CD4-positive, alpha-beta T cell treated with Interleukin-6 for 4 hours (primary cell): Measurements from ENCODE around the gene APPBP2.
A peak's percentile ranks its signal among the peaks of the same experiment; 100 is the strongest.
"Not testable (repeated sequence)": the region's sequence is repeated elsewhere in the genome, so short reads cannot be mapped to it uniquely, and the experiment has no call there.

ENCODE experiments used
- DNase-seq: peaks from one replicate; pipeline ENCODE4 v3.0.0-alpha.2; 2020; ENCODE audit warnings: mixed read lengths

The APPBP2 gene

DNA sequence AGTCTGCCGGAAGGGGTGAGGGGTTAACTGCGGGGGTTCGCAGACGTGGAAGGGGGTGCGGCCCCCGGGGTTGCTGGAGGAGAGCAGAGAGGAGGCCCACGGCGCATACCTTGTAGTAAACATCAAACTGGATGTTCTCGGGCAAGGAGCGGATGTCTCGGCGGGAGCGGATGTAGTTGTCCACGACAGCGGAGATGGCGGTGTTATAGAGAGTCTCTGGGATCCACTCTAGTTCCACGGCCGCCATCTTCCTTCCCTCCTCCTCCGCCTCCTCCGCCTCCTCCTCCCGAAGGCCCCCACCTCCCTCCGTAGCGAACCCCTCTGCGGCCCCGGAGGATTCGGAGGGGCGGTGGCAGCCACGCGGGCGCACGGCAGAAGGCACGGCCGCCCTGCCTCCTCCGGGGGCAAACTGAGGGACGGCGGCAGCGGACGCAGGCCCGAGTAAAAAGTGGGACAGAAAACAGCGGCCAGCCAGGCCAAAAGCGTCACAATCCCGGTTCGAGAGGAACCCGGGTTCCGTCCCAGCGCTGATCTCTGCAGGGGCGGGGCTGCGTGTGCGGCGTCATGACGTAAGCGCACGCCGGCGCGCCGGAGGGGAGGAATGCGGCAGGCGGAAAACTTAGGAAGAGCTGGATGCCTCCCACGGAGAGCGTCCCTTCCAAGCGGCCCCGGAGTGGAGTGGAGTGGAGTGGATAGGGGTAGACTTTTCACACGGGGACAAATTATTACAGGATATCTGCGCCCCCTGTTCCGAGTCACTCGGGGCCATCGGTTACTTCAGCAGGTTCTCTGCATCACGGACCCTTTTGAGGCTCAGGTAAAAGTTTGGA lies at the start of gene APPBP2:
Gene APPBP2 (minus strand): TSS at position 558 of the 830 bp plus-strand sequence. CDS start 311 bp downstream, at position 247.
- DNase-seq = peak; percentile 75

DNA sequence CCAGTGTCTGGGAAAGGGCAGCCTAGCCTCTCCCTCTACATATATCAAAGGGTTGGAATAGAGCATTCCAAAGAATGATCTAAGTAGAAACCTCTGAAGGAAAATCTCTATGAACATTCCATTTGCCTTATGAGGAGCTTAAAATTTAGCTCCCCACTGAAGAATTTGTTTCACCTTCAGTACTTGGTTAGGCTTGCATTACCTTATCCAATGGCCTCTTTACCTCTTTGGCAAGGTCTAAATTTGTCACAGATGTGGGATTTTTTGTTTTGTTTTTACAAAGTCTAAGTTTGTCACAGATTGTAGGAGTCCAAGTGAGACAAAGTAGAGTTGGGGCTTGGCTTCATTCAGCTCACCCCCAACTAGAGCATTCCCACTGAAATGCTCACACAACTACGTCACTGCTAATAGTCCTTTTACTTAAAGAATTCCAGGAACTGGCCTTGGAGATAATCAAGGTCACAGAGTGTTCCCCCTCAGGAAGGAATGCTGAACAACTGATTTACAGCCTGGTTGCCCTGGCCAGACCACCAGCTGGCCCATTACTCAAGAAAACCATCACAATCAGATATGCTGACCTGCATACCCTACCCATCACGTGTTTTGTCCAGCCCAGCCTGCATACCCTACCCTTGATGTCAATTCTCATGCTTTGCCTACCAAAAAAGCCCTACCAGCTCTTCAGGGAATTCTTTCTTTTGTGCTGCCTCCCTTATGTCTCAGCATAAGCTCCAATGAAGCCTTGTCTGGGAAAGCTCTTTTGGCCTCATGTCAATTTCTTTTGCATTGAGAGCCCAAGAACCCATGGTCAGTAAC lies 47.4 kb upstream of the APPBP2 start:
- DNase-seq = no peak

- DNase-seq = no peak
These were observed 39.2 kb upstream of the APPBP2 start for GRCh38 chr17:60565233-60565632.

DNA sequence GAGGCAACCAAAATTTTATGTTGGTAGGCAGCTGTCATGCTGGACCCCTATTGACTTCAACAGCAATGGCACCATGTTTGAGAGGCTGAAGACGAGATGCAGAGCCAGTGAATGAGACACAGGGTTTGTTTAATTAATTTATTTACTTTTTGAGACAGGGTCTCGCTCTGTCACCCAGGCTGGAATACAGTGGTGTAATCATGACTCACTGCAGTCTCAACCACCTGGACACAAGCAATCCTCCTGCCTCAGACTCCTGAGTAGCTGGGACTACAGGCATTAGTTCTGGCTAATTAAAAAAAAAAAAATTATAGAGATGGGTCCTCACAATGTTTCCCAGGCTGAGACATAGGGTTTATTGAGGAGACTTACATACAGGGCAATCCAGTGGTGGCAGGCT lies 37.7 kb upstream of the APPBP2 start:
- DNase-seq = no peak

DNA sequence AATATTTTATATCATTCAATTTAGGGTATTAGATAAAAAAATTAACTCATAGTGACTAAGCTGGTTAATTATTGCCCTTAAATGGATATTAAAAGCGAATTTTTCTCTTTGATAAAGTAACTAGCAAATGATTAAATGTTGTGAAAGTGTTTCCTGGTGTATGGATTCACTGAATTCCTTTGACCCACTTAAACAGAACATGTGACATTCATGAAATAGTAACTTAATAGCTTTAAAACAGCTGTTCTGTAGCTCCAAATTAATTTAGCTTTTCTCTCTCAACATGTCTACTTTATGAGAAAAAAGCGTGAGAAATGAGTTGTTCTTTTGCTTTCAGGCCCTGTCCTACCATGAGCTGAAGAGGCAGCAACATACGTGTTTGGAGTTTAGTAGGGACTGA lies 36.4 kb upstream of the APPBP2 start:
- no peak for DNase-seq

GRCh38 chr17:60560860-60561257 lies 34.8 kb upstream of the APPBP2 start:
- DNase-seq = no peak

DNA sequence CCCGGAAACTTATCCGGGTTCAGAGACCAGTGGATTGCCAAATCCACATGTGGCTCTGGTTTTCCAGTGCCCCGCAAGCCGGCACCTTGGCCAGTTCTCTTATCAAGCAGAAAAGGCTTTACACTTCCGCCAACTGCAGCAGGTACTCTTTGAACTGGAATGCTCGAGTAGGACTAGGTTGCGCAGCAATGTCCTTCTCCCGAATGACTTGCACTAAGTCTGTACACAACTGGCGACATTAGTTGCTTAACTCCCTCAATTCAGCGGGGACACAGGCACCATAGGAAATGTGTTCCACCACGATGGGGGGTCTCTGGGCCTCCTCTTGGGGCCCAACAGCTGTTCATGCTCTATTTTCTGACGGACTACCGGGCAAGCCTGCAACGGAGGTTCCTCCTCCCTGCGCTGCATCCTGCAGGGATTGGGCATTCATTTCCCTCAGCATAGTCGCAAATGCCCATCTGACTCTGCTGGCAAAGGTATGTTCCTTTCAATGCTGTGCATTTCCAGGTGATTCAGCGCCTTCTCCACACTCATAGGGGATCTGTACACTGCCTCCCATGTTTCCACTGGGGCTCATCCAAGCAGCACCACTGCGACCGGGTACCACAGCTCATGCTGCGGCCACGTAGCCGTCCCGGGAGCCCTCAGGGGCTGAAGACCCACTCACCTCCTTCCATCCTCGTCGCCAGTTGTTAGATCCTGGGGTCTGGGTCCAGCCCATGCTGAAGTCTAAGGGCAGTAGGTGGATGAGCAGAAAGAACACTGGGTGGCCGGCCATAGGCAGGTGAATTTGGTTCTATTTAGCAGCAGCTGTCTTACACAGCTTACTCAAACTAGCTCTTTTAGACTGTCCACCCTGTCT lies 34.2 kb upstream of the APPBP2 start:
- no peak for DNase-seq

DNA sequence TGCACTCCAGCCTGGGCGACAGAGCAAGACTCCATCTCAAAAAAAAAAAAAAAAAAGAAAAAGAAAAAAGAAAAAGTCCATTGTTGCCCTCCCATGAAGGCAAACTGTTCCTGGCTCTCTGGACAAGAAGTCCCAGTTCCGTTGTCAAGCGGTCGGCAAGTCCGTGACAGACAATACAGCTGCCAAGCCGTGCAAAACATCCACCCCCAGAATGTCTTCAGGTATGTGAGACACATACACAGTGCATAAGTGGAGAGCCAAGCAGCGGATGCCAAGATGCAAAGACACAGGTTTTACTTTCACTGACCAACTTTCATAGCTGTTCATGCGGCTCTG lies 33.6 kb upstream of the APPBP2 start:
- DNase-seq = no peak

GRCh38 chr17:60557805-60558204 lies 31.8 kb upstream of the APPBP2 start:
- DNase-seq = no peak

- no peak for DNase-seq
These were observed 29.7 kb upstream of the APPBP2 start for GRCh38 chr17:60555786-60556185.

GRCh38 chr17:60554377-60554788 lies 28.3 kb upstream of the APPBP2 start:
- DNase-seq = no peak

DNA sequence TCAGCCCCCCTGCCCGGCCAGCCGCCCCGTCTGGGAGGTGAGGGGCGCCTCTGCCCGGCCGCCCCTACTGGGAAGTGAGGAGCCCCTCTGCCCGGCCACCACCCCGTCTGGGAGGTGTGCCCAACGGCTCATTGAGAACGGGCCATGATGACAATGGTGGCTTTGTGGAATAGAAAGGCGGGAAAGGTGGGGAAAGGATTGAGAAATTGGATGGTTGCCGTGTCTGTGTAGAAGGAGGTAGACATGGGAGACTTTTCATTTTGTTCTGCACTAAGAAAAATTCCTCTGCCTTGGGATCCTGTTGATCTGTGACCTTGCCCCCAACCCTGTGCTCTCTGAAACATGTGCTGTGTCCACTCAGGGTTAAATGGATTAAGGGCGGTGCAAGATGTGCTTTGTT lies 26.2 kb upstream of the APPBP2 start:
- not testable (repeated sequence) for DNase-seq

DNA sequence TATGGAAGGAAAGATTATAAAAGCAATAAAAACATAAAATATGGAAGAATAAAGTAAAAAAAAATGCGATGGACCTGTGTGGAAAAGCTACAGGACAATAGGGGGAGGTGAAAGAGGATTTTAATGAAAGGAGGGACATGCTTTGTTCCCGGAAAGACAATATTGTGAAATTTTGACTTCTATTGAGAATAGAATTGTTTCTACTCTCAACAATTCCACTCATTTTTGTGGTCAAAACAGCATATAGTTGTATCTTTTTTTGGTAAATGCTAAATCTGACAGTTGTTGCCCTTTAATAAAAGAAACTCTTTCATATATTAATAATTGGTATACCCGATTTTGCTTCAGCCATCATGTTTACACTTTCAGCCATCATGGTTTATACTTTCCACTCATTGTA lies 22.9 kb upstream of the APPBP2 start:
- DNase-seq = no peak

GRCh38 chr17:60545465-60546191 lies 19.6 kb upstream of the APPBP2 start:
- no peak for DNase-seq

- no peak for DNase-seq
These were observed 16.0 kb upstream of the APPBP2 start for GRCh38 chr17:60542071-60542470.

DNA sequence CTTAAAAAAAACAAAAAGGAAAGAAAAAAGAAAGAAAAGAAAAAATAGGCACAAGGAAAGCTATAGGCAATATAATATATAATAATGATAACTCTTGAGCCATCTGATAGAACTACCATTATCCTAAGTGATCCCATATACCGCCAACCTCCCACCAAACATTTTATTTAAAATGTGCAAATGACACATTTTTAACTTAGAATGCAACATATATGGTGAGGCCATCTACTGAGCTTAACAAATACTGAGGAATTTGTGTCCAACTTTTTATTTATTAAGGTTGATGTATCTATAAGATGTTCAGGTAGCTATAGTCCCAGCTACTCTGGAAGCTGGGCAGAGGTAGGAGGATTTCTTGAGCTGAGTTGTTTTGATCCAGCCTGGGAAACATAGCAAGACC lies 14.4 kb upstream of the APPBP2 start:
- DNase-seq = no peak

GRCh38 chr17:60539807-60540206 lies 13.8 kb upstream of the APPBP2 start:
- DNase-seq = no peak

DNA sequence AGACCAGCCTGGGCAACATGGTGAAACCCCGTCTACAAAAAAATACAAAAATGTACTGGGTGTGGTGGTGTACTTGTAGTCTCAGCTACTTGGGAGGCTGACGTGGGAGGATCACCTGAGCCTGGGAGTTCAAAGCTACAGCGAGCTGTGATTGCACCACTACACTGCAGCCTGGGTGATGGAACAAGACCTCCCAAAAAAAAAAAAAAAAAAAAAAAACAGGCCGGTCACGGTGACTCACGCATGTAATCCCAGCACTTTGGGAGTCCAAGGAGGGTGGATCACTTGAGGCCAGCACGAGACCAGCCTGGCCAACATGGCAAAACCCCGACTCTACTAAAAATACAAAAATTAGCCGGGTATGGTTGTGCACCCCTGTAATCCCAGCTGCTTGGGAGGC lies 12.7 kb upstream of the APPBP2 start:
- no peak for DNase-seq

- no peak for DNase-seq
These were observed 9.6 kb upstream of the APPBP2 start for GRCh38 chr17:60535382-60536279.

DNA sequence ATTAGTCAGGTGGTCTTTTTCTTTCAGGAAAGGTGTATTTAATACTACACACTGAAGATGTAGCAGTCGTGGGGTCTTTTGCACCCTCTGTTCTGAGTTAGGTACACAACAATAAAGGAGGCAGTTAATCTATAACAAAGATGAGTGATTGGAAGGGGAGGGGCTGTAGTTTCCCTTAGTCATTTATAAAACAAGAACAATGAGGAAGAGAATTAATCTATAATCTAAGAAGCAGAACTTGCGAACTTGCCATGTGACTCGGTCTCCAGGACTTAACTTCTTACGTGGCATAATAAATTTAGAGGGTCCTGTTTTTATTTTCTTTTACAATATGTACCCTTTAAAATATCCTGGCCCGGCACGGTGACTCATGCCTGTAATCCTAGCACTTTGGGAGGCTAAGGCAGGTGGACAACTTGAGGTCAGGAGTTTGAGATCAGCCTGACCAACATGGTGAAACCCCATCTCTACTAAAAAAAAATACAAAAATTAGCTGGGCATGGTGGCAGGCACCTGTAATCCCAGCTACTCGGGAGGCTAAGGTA lies 8.6 kb upstream of the APPBP2 start:
- DNase-seq = no peak

GRCh38 chr17:60534010-60534555 lies 8.0 kb upstream of the APPBP2 start:
- no peak for DNase-seq
